Mucosa of rectum (tissue), 2 donors: ENCODE data around the gene HDLBP.

ENCODE experiments used
- H3K27ac ChIP-seq, 2 donors: one replicate each; pipeline ENCODE4 v1.7.0; 2013; ENCODE audit warnings: inconsistent platforms in 2 of 2, low read depth in 2 of 2, low read length in 2 of 2
- H3K27me3 ChIP-seq, 2 donors: one replicate each; pipeline ENCODE4 v1.7.0; 2013; ENCODE audit warnings: low read length in 2 of 2; ENCODE audit not compliant: control insufficient read depth in 2 of 2, insufficient read depth in 2 of 2
- H3K36me3 ChIP-seq, 2 donors: one replicate each; pipeline ENCODE4 v1.7.0; 2013; ENCODE audit warnings: low read length in 2 of 2; ENCODE audit not compliant: control insufficient read depth in 2 of 2, insufficient read depth in 2 of 2
- H3K4me1 ChIP-seq, 2 donors: one replicate each; pipeline ENCODE4 v1.7.0; 2013; ENCODE audit warnings: low read length in 2 of 2, mild to moderate bottlenecking in 1 of 2; ENCODE audit not compliant: control insufficient read depth in 2 of 2, insufficient read depth in 2 of 2
- H3K4me3 ChIP-seq, 2 donors: one replicate each; pipeline ENCODE4 v1.7.0; 2013; ENCODE audit warnings: low read length in 2 of 2
- H3K9ac ChIP-seq, 2 donors: one replicate each; pipeline ENCODE4 v1.7.0; 2013; ENCODE audit warnings: low read length in 2 of 2, low read depth in 1 of 2, mild to moderate bottlenecking in 1 of 2
- H3K9me3 ChIP-seq, 2 donors: one replicate each; pipeline ENCODE4 v1.7.0; 2013; ENCODE audit warnings: low read length in 2 of 2; ENCODE audit not compliant: control insufficient read depth in 2 of 2
- donor health status: healthy.
- donor health status: Normal muscosa, but diverticular disease.

The HDLBP gene

DNA sequence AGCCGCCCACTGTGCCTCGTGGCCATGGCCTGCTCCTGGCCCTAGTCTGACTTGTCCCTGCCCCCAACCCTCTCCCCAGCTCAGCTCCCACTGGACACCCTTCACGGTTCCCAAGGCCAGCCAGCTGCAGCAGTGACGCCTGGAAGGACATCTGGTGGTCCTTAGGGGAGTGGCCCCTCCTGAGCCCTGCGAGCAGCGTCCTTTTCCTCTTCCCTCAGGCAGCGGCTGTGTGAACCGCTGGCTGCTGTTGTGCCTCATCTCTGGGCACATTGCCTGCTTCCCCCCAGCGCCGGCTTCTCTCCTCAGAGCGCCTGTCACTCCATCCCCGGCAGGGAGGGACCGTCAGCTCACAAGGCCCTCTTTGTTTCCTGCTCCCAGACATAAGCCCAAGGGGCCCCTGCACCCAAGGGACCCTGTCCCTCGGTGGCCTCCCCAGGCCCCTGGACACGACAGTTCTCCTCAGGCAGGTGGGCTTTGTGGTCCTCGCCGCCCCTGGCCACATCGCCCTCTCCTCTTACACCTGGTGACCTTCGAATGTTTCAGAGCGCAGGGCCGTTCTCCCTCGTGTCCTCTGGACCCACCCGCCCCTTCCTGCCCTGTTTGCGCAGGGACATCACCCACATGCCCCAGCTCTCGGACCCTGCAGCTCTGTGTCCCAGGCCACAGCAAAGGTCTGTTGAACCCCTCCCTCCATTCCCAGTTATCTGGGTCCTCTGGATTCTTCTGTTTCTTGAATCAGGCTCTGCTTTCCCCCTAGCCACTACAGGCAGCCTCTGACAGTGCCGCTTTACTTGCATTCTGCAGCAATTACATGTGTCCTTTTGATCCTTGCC, 91.2 kb downstream of the HDLBP start:
- Histone ChIP-seq H3K4me3 (no peak overlapping the region), H3K9me3 (no peaks in the 10 kb centered on the region), H3K27me3 (no peaks in the 10 kb centered on the region), H3K9ac (no peak overlapping the region), H3K4me1 (no peaks in the 10 kb centered on the region), H3K27ac (no peak overlapping the region), H3K36me3 (peaks cover 32 to 34% of the 10 kb centered on the region in 2 donors)

DNA sequence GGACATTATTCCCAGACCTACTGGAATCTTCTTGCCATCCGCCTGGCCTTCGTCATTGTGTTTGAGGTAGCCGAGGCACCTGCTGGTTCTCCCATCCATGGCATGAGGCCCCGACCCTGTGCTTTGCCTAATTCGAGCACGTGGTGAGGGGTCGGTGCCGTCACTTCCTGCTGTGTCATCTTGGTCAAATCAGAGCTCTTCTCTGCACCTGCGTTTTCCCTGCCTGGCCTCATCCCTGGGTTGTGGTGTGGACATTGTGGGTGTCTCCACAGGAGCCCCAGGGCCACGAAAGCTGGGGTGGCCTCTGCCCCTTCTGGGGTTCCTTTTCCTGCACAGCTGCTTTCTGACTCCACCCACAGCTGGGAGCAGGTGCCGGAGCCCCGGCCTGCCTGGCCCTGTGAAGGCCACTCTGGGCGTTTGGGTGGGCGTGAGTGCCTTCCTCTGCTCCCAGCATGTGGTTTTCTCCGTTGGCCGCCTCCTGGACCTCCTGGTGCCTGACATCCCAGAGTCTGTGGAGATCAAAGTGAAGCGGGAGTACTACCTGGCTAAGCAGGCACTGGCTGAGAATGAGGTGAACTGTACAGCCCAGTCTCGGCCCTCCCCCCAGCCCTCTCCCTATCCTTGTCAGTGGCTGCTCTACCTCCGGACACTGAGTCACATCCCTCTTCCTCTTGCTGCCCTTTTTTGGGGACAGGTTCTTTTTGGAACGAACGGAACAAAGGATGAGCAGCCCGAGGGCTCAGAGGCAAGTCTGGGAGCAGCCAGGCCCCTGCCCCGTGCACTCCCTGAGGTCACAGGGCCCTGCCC, 92.1 kb downstream of the HDLBP start:
- Histone ChIP-seq H3K4me1 (peaks cover 0 to 6% of the 10 kb centered on the region in 2 donors), H3K9me3 (no peaks in the 10 kb centered on the region), H3K4me3 (no peak overlapping the region), H3K9ac (no peak overlapping the region), H3K27ac (no peak overlapping the region), H3K36me3 (peaks cover 24 to 27% of the 10 kb centered on the region in 2 donors), H3K27me3 (no peaks in the 10 kb centered on the region)

DNA sequence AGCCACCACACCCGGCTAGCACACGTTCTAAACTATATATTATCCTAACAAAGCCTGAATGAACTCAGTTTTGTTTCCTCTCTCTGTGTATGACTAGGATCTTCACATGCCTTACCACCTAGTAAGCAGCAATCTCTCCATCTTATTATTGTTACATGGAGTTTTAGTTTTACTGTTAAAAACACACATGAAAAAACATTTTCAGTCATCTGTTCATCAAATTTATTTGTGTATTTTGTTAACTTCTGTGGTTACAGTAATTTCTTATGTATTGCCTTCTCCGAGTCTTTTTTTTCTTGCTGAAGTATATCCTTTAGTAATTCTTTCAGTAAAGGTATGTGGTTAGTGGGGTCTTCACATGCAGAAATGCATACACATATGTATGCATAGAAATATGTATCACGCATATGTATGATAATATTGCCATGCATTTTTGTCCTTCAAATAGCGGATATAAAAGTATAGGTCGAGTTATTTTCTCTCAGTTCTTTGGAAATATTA, 95.6 kb downstream of the HDLBP start:
- Histone ChIP-seq H3K27ac (no peak overlapping the region), H3K9ac (no peak overlapping the region), H3K27me3 (no peaks in the 10 kb centered on the region), H3K9me3 (no peaks in the 10 kb centered on the region), H3K4me3 (no peak overlapping the region), H3K4me1 (peaks cover 0 to 8% of the 10 kb centered on the region in 2 donors), H3K36me3 (peaks cover 0 to 2% of the 10 kb centered on the region in 2 donors)

DNA sequence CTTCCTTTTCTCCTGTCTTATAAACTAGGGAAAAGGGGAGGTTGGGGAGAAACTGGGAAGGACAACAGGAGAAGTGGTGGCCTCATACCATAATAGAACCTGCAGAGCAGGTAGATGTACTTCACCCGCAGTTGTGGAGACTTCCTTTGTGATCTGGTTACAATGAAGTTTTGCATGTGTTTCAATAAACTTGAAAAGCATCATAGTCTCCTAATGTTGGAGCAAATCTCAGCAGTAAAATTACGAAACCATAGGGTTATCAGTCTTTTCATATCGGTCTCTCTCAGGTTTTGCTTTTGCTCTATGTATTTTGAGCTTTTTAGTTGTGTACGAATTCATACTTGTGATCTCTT, 96.5 kb downstream of the HDLBP start:
- no peak overlapping the region for H3K4me3 ChIP-seq
- H3K9ac ChIP-seq, result peak overlapping the region in 1 of 2 donors; percentile 33
- H3K4me1 ChIP-seq, result peaks cover 0 to 8% of the 10 kb centered on the region in 2 donors
- peaks cover 0 to 2% of the 10 kb centered on the region in 2 donors for H3K36me3 ChIP-seq
- H3K27ac ChIP-seq, result no peak overlapping the region
- no peaks in the 10 kb centered on the region for H3K9me3 ChIP-seq
- no peaks in the 10 kb centered on the region for H3K27me3 ChIP-seq

DNA sequence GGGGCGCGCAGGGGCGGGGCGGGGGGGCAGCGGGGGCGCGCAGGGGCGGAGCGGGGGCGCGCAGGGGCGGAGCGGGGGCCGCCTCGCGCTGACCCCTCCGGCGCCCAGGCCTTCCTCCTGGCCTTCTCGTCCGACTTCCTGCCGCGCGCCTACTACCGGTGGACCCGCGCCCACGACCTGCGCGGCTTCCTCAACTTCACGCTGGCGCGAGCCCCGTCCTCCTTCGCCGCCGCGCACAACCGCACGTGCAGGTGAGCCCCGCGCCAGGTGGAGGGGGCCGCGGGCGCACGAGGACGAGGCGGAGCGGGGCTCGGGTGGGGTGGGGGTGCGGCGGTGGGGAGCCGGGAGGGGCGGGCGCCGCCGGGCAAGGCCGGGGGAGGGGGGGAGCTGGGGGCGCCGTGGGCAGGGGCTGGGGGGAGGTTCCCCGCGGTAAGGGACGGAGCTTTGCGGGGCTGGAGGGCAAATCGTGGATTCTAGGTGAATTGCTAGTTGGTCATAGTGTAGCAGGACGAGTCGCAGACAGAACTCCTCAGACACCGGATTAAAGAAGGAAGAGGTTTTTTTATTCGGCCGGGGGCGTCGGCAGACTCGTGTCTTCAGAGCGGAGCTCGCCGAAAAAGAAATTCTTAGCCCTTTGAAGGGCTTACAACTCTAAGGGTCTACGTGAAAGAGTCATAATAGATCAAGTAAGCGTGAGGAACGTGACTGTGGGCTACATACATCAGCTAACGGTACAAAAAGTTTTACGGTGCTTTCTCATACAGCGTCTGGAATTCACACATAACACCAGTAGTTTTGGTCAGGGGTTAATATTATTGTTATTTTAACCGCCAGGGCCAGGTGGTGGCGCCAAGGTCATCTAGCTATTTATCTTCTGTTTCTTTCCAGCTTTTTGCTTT, 97.1 kb downstream of the HDLBP start:
- peak overlapping the region in 1 of 2 donors; percentile 37 for H3K27ac ChIP-seq

DNA sequence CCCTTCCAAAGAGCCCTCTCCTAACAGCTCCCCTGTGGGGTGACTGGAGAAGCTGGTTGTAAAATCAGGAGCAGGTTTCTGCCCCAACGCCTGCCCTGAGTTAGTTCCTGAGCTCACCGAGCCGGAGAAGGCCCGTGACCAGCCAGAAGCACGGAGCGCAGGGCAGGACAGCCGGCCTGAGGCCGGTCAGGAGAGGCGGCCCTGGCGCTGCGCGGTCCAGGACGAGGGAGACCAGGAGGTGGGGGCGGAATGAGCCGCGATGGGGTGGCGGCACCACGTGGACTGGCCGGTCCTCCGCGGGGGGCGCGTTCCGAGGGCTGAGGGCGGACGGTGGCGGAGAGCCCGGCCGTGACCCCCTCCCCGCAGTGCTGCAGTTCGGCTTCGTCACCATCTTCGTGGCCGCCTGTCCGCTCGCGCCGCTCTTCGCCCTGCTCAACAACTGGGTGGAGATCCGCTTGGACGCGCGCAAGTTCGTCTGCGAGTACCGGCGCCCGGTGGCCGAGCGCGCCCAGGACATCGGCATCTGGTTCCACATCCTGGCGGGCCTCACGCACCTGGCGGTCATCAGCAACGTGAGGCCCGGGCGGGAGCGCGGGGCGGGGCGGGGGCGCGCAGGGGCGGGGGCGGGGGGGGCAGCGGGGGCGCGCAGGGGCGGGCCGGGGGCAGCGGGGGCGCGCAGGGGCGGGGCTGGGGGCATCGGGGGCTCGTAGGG, 98.0 kb downstream of the HDLBP start:
- H3K4me3 ChIP-seq, result peak overlapping the region; percentile 50 to 62
- no peaks in the 10 kb centered on the region for H3K9me3 ChIP-seq
- H3K27me3 ChIP-seq, result no peaks in the 10 kb centered on the region
- H3K4me1 ChIP-seq, result peaks cover 0 to 8% of the 10 kb centered on the region in 2 donors
- peak overlapping the region in 1 of 2 donors; percentile 64 for H3K9ac ChIP-seq
- peak overlapping the region; percentile 65 to 72 for H3K27ac ChIP-seq
- peaks cover 0 to 1% of the 10 kb centered on the region in 2 donors for H3K36me3 ChIP-seq

More for the DNA sequence above, 97.1 kb downstream of the HDLBP start:
- Histone ChIP-seq H3K9me3 (no peaks in the 10 kb centered on the region), H3K4me1 (peaks cover 0 to 8% of the 10 kb centered on the region in 2 donors), H3K4me3 (peak overlapping the region; percentile 39 to 45), H3K27me3 (no peaks in the 10 kb centered on the region), H3K36me3 (peaks cover 0 to 2% of the 10 kb centered on the region in 2 donors), H3K9ac (peak overlapping the region in 1 of 2 donors; percentile 33)

DNA sequence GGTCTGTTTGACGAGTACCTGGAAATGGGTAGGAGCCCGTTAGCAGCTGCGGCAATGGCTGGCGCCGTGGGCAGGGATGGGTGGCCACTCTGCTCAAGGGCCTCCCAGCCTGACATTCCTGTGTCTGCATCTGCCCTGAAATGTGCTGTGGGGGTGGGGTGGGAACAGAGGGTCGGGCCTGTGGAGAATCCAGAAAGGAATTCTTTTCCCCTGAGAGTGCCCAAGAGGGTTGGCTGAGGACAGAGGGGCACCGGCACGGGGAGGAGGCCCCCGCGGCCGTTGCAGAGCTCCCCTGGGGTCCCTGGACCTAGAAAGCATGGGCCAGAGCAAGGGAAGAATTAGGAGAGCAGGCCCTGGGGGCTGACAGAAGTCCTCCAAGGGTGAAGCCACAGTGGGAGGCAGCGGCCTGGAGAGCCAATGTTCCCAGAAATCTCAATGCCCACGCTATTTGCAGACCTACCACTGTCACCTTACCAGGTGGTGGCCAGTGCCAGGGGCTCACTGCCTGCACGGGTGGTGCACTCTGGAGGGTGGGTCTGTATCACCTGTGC, 99.2 kb downstream of the HDLBP start:
- Histone ChIP-seq H3K27me3 (no peaks in the 10 kb centered on the region), H3K4me3 (no peak overlapping the region), H3K9me3 (no peaks in the 10 kb centered on the region), H3K27ac (no peak overlapping the region), H3K4me1 (peaks cover 0 to 8% of the 10 kb centered on the region in 2 donors), H3K36me3 (peaks cover 0 to 3% of the 10 kb centered on the region in 2 donors), H3K9ac (no peak overlapping the region)

DNA sequence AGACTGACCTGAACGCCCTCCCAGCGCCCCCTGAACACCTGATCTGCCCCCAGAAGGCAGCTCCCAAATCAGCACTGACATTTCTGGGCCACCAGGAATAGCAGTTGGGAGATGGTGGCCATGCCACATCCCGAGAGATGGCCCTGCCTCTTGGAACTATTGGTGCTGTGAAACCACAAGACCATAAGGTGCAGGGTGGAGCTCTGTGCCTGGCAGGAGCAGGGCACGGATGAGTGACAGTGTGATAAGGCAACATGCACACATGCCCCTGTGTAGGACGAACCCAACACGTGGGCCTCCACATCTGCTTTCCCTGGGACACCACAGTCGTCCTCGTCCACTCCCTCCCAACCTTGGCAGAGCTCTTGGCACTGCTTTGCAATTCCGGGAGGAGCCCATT, 100.1 kb downstream of the HDLBP start:
- peaks cover 0 to 8% of the 10 kb centered on the region in 2 donors for H3K4me1 ChIP-seq
- H3K27me3 ChIP-seq, result no peaks in the 10 kb centered on the region
- no peaks in the 10 kb centered on the region for H3K9me3 ChIP-seq
- H3K27ac ChIP-seq, result no peak overlapping the region
- H3K4me3 ChIP-seq, result no peak overlapping the region
- H3K9ac ChIP-seq, result no peak overlapping the region
- peaks cover 0 to 3% of the 10 kb centered on the region in 2 donors for H3K36me3 ChIP-seq

DNA sequence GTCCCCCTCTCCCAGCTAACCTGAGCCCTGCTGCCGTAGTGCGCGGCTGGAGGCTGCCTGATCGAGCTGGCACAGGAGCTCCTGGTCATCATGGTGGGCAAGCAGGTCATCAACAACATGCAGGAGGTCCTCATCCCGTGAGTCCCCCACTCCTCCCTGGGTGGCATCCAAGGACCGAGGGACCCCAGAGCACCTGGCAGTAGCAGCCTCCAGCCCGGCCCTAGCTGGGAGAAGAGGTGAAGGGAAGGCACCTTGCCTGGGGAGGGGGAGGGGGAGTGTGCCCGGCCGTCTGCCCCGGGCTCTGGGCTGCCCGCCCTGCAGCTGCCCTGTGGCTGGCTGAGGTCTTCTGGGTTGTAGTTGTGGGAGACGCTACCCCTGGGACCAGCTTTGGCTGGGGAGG, 100.7 kb downstream of the HDLBP start:
- no peaks in the 10 kb centered on the region for H3K27me3 ChIP-seq
- H3K27ac ChIP-seq, result no peak overlapping the region
- H3K9ac ChIP-seq, result no peak overlapping the region
- H3K9me3 ChIP-seq, result no peaks in the 10 kb centered on the region
- H3K4me3 ChIP-seq, result no peak overlapping the region
- peaks cover 0 to 3% of the 10 kb centered on the region in 2 donors for H3K36me3 ChIP-seq
- H3K4me1 ChIP-seq, result peaks cover 0 to 8% of the 10 kb centered on the region in 2 donors
